NCI-H1105 treated with DMSO at 0.1 percent for 48 hours (cell line): Measurements from ENCODE around the gene PSENEN.

ENCODE experiments used
- DNase-seq: peaks from one replicate; lab custom pipeline; 2025; lab: John Stamatoyannopoulos, UW

PSENEN gene

DNA sequence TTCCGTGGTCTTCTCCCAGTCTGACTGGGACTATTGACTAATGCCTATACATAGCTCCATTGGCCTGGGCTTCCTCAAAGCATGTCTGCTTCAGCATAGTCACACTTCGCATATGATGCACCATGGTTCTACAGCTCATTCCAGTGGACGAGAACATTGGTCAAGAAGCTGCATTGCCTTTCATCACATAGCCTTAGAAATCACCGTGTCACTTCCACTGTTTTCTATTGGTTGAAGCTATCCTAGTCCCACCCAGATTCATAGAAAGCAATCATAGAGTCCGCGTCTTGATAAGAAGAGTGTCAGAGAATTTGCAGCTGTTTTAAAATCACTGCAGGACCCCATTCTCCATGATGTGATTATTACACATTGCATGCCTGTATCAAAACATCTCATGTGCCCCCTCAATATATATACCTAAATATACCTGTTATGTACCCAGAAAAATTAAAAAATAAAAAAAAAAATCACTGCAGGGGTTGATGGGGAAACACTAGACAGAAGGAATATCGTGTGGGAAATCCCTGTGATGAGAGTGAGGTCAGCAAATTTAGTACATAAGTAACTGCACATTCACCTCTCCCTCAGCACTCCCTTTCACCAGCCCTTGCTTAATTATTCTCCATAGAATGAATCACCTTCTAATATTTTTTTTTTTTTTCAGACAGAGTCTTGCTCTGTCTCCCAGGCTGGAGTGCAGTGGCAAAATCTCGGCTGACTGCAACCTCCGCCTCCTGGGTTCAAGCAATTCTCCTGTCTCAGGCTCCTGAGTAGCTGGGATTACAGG is 27.8 kb downstream of the PSENEN start:
- no peak for DNase-seq

DNA sequence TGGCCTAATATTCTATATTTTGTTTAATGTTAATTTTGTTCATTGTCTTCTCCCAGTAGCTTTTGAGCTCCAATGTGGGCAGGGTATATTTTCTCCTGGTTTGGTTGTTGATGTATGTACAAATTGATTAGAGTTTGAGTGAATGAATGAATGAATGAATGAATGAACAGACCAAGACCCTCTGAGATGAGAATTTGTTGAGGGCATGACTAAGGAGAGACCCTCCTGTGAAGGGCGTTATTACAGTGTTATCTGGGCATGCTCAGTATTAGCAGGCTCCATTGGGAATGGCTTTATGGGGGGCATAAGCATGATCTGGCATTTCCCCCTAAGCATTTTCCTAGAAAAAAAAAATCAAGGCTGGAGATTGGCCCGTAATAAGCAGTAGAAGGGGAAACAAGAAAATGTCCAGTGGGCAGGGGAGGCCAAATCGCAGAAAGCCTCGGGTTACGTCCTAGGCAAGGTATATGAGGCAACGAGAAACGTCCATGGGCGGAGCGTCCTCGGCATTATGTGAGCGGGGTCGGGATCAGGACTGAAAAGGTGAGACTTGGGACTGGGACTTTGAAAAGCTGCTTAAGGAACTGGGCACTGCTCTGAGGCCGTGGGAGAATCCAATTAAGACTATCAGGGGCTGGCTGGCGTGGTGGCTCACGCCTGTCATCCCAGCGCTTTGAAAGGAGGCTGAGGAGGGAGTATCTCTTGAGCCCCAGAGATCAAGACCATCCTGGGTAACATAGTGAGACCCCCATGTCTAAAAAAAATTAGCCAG is 29.0 kb downstream of the PSENEN start:
- peak; percentile 42 for DNase-seq

DNA sequence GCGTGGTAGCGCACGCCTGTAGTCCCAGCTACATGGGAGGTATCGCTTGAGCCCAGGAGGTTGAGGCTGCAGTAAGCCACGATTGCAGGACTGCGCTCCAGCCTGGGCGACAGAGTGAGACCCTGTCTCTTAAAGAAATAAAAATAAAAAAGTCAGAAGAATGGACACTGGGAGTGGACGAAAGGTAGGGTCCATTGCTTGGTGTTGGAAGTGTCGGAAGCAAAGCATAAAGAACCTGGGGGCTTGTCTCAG is 29.5 kb downstream of the PSENEN start:
- no peak for DNase-seq

DNA sequence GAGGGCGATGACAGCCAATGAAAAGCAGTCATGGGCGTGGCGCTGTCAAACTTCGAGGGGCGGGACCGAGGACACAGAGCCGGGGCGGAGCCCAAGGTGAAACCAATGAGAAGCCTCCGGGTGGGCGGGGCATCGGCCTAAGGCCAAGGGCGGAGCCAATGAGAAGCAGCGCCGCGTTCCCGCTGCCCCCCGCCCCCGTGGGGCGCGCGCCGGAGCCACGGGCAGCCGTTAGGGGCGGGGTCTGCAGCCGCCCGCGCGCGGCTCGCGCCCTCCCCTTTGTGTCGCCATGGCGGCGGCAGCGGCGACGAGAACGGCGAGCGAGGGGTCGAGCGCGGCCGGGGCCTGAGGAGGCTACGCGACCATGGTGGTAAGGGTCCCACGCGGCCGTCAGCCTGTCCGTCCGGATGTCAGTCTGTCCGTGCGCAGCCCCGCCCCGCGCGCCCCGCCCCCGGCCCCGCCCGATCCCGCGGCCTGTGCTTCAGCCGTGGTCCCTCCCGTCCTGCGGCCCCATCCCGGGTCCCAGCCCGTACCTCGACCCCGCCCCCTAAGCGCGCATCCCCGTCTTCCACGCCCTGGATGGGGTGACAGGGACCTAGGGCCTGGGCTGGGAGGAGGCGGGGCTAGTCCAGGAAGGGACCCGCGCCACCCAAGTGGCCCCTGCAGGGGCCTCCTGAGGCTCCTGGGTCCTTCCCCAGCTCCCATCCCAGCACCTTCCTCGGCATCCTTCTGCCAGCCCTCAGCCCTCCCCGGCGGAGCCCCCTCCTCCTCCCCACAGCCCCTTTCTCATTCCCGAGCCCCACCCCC is 30.0 kb downstream of the PSENEN start, which contains the start of gene ARHGAP33:
TSS of gene ARHGAP33 (plus strand) at position 267 of the 804 bp plus-strand sequence. CDS start at position 362, 95 bp downstream.
- DNase-seq: peak; percentile 98

DNA sequence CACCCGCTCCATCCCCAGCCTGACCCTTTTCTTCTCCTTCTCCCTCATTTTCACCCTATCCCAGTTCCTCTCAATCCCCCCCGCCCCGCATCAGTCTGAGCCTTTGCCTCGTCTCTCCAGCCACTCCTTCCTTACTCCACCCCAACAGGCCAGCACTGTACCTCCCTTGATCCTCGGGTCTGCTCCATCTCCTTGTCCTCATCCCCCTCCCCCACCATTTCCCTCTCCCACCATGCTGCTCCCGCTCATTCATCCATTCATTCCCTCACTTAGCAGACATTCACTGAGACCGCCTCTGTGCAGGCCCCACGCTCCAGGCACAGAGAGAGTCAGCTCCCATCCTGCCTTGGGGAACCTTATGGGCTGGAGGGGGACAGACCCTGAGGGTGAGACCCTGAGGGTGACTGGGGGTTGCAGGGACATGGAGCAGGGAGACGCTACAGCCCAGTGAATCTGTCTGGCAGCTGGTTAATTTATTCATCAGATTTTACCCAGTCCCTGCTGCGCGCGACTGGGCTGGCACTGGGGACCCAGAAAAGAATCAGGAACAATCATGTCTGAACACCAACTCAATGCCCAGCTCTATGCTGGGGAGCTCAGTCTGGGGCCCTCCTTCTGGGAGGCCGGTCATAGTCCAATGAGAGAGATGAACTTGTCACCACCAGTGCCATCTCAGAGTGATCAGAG is 30.8 kb downstream of the PSENEN start:
- DNase-seq: no peak

DNA sequence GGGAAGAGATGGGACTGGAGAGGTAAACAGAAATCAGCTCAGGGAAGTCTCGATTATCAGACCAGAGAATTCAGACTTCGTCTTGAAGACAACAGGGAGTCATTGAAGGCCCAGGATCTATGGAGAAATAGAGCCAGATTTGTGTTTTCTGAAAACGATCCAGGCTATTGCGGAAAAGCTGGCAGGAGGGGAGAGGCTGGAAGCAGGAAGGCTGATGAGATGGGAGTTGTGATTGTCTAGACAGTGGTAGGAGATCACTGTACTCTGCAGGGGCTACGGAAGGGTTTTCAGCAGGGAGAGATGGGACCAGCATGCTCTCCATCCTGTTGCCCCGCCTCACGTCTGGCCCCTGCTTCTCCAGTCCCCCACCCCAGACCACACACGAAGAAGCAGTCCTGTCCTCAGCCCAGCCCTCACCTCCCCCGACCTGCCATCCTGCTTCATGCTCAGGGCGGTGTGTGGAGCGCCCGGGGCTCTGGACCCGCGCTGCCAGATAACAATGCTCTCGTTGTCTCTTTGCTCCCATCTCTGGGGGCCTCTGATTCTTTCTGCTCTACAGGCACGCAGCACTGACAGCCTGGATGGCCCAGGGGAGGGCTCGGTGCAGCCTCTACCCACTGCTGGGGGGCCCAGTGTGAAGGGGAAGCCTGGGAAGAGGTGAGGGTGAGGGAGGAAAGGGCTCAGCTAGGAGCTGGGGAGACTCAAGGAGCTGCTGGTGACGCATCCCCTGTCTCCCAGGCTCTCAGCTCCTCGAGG is 31.8 kb downstream of the PSENEN start:
- DNase-seq: no peak

DNA sequence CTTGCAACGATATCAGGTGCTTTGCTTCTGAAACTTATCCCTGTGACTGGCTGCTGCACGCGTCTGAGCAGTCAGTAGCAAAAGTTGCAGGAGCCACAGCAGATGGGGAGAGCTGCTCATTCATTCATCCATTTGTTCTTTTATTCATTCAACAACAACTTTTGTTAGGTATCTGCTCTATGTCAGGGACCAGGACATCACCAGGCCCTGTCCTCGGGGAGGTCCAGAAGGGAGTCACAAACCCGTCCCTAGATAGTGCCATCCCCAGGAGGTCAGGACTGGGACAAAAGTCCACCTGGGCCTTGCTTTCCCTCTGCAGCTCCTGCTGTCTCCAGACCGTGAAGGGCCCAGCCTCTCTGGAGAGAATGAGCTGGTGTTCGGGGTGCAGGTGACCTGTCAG is 32.5 kb downstream of the PSENEN start:
- DNase-seq: no peak

DNA sequence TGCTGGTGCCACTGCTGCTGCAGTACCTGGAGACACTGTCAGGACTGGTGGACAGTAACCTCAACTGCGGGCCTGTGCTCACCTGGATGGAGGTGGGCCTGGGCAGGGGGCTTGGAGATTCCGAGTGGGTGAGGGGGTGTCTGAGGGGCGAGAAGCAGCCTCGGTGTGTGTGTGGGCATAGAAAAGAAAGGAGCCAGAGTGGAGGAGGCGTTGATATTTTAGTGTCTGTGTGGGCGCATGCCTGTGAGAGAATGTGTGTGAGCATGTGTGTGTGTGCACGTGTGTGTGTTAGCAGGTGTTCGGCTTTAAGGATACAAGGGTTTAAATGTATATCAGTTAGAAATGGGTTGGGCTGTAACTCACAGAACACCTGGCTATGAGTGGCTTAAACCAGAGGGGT is 33.6 kb downstream of the PSENEN start:
- no peak for DNase-seq

DNA sequence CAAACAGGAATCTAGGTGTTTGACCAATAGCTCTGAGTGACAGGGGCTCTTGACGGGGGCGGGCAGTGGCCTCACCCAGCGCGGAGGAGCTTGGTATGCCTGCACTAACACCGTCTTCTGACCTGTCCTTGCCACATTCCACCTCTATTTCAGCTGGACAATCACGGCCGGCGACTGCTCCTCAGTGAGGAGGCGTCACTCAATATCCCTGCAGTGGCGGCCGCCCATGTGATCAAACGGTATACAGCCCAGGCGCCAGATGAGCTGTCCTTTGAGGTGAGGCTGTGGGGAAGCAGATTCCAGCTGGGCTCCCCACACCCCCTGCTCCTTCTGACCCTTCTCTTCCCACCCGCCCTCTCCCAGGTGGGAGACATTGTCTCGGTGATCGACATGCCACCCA is 34.6 kb downstream of the PSENEN start:
- no peak for DNase-seq

DNA sequence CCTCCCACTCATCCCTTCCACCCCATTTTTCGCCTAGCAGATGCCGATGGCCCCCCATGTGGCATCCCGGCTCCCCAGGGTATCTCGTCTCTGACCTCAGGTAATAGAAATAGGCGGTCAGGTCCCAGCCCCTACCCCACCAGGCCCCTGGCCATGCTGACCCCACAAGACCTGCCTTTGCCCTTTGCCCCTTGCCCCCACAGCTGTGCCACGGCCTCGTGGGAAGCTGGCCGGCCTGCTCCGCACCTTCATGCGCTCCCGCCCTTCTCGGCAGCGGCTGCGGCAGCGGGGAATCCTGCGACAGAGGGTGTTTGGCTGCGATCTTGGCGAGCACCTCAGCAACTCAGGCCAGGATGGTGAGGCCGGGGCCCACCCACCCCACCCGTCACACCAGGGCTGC is 35.3 kb downstream of the PSENEN start:
- DNase-seq: no peak

DNA sequence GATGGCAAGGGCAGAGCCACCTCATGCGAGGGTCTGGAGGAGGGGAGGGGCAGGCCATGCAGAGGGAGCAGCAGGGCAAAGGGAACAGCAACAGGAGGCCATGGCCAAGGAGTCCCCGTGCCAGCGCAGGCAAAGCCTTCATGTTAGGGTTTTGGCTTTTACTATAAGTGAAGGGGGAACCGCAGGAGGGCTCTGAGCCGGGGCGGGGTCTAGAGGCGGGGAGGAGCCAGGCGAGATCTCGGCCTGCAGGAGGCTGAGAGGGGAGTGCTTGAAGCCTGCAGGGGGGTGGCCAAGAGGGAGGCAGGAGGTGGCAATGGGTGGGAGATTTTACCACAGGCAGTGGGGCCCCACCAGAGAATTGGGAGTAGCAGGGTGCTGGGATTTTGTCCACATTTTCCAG is 36.2 kb downstream of the PSENEN start:
- no peak for DNase-seq

DNA sequence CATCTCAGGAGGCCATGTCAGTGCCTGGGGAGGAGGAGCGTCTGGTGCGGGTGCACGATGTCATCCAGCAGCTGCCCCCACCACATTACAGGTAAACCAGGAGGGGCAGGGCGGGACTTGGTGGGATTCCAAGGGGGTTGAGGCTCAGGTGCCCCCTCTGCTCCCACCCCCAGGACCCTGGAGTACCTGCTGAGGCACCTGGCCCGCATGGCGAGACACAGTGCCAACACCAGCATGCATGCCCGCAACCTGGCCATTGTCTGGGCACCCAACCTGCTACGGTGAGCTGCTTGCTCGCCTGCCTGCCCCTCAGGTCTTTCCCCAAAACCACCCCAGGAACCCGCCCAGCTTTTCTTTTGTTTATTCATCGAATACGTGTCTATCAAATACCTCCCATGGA is 37.1 kb downstream of the PSENEN start:
- DNase-seq: no peak

DNA sequence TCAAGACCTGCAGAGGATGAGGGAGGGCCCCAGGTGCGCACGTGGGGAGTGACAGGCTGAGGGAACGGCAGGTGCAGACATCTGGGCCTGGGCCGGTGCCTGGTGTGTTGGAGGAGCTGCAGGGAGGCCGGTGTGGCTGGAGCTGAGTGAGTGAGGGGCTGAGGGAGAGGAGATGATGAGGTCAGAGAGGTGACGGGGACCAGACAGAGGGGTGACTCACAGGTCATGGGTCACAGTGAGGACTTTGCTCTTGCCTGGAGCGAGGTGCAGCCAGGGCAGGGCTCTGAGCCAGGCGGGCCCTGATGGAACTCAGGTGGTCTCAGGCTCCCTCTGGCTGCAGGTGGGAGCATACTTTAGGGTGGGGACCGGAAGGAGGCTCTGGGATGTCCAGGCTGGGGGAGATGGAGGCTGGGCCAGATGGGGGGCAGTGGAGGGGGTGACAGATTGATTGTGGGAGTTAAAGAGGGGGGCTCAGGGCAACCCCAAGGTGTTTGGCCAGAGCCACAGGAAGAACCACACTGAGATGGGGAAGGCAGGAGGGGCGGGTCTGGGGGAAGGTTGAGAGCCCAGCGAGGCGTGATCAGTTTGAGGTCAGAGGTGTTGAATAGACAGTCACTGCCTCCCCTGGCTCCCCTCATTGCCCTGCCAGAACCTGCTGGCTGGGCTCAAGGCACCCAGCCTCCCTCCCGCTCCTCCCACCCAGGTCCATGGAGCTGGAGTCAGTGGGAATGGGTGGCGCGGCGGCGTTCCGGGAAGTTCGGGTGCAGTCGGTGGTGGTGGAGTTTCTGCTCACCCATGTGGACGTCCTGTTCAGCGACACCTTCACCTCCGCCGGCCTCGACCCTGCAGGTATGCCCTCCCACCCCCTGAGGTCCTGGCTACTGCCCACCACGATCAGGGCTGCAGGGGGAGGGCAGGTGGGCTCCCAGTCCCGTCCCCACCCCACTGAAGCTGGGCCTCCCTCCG is 38.3 kb downstream of the PSENEN start:
- DNase-seq: no peak

DNA sequence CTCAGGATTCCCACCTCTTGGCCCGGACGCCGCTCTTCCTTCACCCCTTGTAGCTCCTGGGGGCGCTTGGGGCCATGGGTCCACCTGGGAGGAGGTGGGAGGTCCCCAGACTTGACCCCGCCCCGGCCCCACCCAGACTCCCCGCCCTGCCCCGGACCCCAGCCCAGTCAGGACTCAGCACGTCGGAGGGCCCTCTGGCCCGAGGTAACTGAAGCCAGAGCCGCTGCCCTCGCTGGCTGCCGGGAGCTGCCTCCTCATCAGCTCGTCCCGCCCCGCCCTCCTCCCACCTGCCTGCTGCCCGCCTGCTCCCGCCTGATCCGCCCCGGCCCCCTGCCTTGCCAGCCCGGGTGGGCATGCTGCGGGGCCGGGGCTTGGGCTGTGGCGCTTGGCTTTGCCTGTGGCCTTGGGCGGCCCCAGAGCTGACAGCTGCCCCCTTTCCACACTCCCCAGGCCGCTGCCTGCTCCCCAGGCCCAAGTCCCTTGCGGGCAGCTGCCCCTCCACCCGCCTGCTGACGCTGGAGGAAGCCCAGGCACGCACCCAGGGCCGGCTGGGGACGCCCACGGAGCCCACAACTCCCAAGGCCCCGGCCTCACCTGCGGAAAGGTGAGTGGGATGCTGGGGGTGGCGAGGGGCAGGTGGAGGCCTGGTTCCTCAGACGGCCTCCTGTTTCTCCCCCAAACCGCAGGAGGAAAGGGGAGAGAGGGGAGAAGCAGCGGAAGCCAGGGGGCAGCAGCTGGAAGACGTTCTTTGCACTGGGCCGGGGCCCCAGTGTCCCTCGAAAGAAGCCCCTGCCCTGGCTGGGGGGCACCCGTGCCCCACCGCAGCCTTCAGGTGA is 39.3 kb downstream of the PSENEN start:
- DNase-seq: no peak

DNA sequence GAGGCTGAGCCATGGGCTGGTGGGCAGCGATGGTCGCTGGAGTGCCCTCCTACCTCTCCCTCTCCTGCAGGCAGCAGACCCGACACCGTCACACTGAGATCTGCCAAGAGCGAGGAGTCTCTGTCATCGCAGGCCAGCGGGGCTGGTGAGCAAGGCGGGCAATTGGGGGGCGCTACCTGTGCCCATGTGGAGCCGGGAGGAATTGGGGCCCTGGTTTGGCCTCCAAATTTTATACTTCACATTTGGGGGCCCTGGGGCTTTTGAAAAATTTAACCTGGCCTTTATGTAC is 39.8 kb downstream of the PSENEN start:
- DNase-seq: no peak

DNA sequence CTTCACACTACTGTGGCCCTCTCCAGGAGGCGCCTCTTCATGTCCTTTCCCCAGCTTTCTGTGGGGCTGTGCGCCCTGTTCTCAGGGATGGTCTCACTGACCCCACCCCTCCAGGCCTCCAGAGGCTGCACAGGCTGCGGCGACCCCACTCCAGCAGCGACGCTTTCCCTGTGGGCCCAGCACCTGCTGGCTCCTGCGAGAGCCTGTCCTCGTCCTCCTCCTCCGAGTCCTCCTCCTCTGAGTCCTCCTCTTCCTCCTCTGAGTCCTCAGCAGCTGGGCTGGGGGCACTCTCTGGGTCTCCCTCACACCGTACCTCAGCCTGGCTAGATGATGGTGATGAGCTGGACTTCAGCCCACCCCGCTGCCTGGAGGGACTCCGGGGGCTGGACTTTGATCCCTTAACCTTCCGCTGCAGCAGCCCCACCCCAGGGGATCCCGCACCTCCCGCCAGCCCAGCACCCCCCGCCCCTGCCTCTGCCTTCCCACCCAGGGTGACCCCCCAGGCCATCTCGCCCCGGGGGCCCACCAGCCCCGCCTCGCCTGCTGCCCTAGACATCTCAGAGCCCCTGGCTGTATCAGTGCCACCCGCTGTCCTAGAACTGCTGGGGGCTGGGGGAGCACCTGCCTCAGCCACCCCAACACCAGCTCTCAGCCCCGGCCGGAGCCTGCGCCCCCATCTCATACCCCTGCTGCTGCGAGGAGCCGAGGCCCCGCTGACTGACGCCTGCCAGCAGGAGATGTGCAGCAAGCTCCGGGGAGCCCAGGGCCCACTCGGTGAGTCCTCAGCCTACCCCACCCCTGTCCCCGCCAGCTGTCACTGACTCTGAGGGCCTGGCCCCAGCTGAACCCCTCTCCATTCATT is 41.1 kb downstream of the PSENEN start:
- no peak for DNase-seq

DNA sequence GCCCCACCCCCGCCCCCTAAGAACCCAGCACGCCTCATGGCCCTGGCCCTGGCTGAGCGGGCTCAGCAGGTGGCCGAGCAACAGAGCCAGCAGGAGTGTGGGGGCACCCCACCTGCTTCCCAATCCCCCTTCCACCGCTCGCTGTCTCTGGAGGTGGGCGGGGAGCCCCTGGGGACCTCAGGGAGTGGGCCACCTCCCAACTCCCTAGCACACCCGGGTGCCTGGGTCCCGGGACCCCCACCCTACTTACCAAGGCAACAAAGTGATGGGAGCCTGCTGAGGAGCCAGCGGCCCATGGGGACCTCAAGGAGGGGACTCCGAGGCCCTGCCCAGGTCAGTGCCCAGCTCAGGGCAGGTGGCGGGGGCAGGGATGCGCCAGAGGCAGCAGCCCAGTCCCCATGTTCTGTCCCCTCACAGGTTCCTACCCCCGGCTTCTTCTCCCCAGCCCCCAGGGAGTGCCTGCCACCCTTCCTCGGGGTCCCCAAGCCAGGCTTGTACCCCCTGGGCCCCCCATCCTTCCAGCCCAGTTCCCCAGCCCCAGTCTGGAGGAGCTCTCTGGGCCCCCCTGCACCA is 41.9 kb downstream of the PSENEN start:
- no peak for DNase-seq

DNA sequence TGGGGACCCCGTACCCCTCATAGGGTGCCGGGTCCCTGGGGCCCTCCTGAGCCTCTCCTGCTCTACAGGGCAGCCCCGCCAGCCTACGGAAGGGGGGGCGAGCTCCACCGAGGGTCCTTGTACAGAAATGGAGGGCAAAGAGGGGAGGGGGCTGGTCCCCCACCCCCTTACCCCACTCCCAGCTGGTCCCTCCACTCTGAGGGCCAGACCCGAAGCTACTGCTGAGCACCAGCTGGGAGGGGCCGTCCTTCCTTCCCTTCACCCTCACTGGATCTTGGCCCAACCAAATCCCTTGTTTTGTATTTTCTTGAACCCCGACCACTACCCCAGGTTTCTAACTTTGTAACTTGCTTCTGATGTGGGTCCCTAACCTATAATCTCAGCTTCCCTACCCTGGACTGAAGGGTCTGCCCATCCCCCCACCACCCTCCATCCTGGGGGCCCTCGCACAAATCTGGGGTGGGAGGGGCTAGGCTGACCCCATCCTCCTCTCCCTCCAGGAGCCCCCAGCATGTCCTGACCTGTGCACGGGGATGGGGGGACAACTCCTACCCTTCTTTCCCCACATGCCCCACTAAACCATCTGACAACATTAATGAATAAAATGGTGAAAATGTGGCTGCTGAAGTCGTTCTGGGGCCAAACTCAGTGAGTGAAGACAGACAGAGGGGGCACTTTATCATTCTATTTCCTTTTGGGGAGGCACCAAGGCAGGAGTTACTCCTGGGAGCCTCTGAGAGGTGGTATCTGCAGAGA is 42.9 kb downstream of the PSENEN start:
- DNase-seq: no peak
